ENCODE results near the gene CDC14A.

Gene CDC14A

DNA sequence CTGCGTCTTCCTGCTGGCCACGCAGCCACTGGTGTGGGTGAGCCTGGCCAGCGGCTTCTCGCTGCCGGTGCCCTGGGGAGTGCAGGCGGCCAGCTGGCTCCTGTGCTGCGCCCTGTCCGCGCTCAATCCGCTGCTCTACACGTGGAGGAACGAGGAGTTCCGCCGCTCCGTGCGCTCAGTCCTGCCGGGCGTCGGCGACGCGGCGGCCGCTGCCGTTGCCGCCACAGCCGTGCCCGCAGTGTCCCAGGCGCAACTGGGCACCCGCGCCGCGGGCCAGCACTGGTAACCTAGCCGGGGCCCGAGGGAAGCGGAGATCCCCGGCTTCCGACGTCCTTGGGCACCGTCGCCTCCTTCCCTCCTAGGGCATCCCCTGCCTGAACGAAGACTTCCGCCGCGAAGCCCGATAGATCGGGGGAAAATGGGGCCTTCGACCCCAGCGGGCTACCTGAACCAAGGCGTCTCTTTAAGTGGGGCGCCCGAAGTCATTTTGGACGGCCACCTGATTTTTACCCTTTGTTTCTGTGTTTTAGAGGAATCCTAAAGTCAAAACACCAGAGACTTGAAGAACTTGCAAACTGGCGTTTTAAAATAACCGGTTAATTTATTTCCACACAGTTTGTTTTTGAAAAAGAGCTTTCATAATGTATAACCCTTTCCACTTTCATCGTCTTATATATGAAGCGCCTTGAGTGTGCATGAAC, 187.7 kb downstream of the CDC14A start:
- Mint-ChIP-seq H3K9me3 (no peaks in the 10 kb centered on the region), H3K4me1 (ENCODE audit: low read depth in 2 of 2) (peaks cover 0 to 4% of the 10 kb centered on the region in 2 donors), H3K36me3 (ENCODE audit: insufficient read depth) (peaks cover 8% of the 10 kb centered on the region), H3K27ac (no peak overlapping the region), H3K27me3 (peaks cover 43 to 59% of the 10 kb centered on the region in 2 donors), H3K4me3 (peak overlapping the region; percentile 74 to 75)
- no peak for DNase-seq
- ATAC-seq (replicated peaks) = peak; percentile 38

- Mint-ChIP-seq H3K4me1 (ENCODE audit: low read depth in 2 of 2) (peaks cover 0 to 4% of the 10 kb centered on the region in 2 donors), H3K9me3 (no peaks in the 10 kb centered on the region), H3K36me3 (ENCODE audit: insufficient read depth) (peaks cover 8% of the 10 kb centered on the region), H3K27ac (no peak overlapping the region), H3K4me3 (no peak overlapping the region), H3K27me3 (peaks cover 30 to 51% of the 10 kb centered on the region in 2 donors)
- ATAC-seq (replicated peaks) = no peak
- no peak for DNase-seq
Observed at GRCh38 chr1:100542285-100542684, 190.0 kb downstream of the CDC14A start.

GRCh38 chr1:100543640-100544039, 191.3 kb downstream of the CDC14A start:
- ATAC-seq (replicated peaks) = peak; percentile 58
- no peak overlapping the region for H3K4me3 Mint-ChIP-seq
- H3K36me3 Mint-ChIP-seq (ENCODE audit: insufficient read depth) = peaks cover 1% of the 10 kb centered on the region
- H3K4me1 Mint-ChIP-seq (ENCODE audit: low read depth in 2 of 2) = peaks cover 0 to under 1% of the 10 kb centered on the region in 2 donors
- no peaks in the 10 kb centered on the region for H3K9me3 Mint-ChIP-seq
- peaks cover 18 to 37% of the 10 kb centered on the region in 2 donors for H3K27me3 Mint-ChIP-seq
- DNase-seq = peak in 1 of 3 experiments; percentile 37
- H3K27ac Mint-ChIP-seq = no peak overlapping the region

- H3K27me3 Mint-ChIP-seq = peaks cover 14 to 34% of the 10 kb centered on the region in 2 donors
- H3K4me3 Mint-ChIP-seq = no peak overlapping the region
- H3K9me3 Mint-ChIP-seq = no peaks in the 10 kb centered on the region
- no peak overlapping the region for H3K27ac Mint-ChIP-seq
- no peaks in the 10 kb centered on the region for H3K36me3 Mint-ChIP-seq (ENCODE audit: insufficient read depth)
- DNase-seq = no peak
- no peak for ATAC-seq (replicated peaks)
- H3K4me1 Mint-ChIP-seq (ENCODE audit: low read depth in 2 of 2) = no peaks in the 10 kb centered on the region
Observed at GRCh38 chr1:100544791-100545190, 192.5 kb downstream of the CDC14A start.

DNA sequence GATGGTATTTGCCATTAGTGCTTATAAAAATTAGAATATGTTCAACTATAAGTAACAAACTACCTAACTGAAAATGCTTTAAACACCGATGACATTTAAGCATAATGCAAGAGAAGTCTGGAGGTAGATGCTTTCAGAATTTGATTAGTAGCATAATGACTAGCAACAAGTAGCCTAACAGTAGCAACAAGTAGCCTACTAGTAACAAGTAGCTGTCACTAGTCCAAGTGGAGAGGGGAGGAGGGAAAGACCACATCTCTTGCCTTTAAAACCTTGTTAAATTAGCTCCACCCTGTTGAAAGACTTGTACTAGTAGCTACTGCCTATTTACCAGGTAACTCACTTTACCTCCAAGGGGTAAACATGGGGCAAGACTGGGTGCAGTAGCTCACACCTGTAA, 193.5 kb downstream of the CDC14A start:
- DNase-seq (no peak), ATAC-seq (replicated peaks) (no peak)
- Mint-ChIP-seq H3K27me3 (peaks cover 24 to 32% of the 10 kb centered on the region in 2 donors), H3K27ac (no peak overlapping the region), H3K4me3 (no peak overlapping the region), H3K36me3 (ENCODE audit: insufficient read depth) (no peaks in the 10 kb centered on the region), H3K9me3 (peaks cover 0 to 4% of the 10 kb centered on the region in 2 donors), H3K4me1 (ENCODE audit: low read depth in 2 of 2) (no peaks in the 10 kb centered on the region)

- Mint-ChIP-seq H3K9me3 (peaks cover 8 to 20% of the 10 kb centered on the region in 2 donors), H3K4me1 (ENCODE audit: low read depth in 2 of 2) (no peaks in the 10 kb centered on the region), H3K4me3 (no peak overlapping the region), H3K27ac (no peak overlapping the region), H3K27me3 (peaks cover 10 to 19% of the 10 kb centered on the region in 2 donors), H3K36me3 (ENCODE audit: insufficient read depth) (no peaks in the 10 kb centered on the region)
- ATAC-seq (replicated peaks) (no peak), DNase-seq (no peak)
Observed at GRCh38 chr1:100552031-100552430, 199.7 kb downstream of the CDC14A start.

- no peak for DNase-seq
- Mint-ChIP-seq H3K4me3 (no peak overlapping the region), H3K27ac (no peak overlapping the region), H3K4me1 (ENCODE audit: low read depth in 2 of 2) (no peaks in the 10 kb centered on the region), H3K9me3 (peaks cover 11 to 20% of the 10 kb centered on the region in 2 donors), H3K36me3 (ENCODE audit: insufficient read depth) (no peaks in the 10 kb centered on the region), H3K27me3 (peaks cover 16 to 28% of the 10 kb centered on the region in 2 donors)
- ATAC-seq (replicated peaks) = no peak
Observed at GRCh38 chr1:100552922-100553321, 200.6 kb downstream of the CDC14A start.

DNA sequence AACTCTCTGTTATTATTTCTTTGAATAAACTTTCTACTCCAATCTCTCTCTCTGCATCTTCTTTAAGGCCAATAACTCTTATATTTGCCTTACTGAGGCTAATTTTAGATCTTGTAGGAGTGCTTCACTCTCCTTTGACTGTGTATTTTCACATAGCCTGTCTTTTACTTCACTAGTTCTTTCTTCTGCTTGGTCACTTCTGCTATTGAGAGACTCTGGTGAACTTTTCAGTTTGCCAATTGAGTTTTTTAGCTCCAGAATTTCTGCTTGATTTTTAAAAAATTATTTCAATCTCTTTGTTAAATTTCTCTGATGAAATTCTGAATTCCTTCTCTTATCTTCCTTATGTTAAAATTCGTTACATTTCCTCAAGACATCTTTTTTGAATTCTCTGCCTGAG, 203.9 kb downstream of the CDC14A start:
- H3K4me1 Mint-ChIP-seq (ENCODE audit: low read depth in 2 of 2) = no peaks in the 10 kb centered on the region

GRCh38 chr1:100556925-100557605, 204.8 kb downstream of the CDC14A start:
- no peak overlapping the region for H3K27ac Mint-ChIP-seq
- peaks cover 8 to 20% of the 10 kb centered on the region in 2 donors for H3K9me3 Mint-ChIP-seq
- H3K27me3 Mint-ChIP-seq = peaks cover 26 to 39% of the 10 kb centered on the region in 2 donors
- H3K4me3 Mint-ChIP-seq = no peak overlapping the region
- no peaks in the 10 kb centered on the region for H3K4me1 Mint-ChIP-seq (ENCODE audit: low read depth in 2 of 2)
- DNase-seq (no peak), ATAC-seq (replicated peaks) (no peak)
- no peaks in the 10 kb centered on the region for H3K36me3 Mint-ChIP-seq (ENCODE audit: insufficient read depth)

More for the DNA sequence above, 203.9 kb downstream of the CDC14A start:
- Mint-ChIP-seq H3K27ac (no peak overlapping the region), H3K9me3 (peaks cover 8 to 20% of the 10 kb centered on the region in 2 donors), H3K36me3 (ENCODE audit: insufficient read depth) (no peaks in the 10 kb centered on the region), H3K27me3 (peaks cover 19 to 39% of the 10 kb centered on the region in 2 donors), H3K4me3 (no peak overlapping the region)
- no peak for DNase-seq
- ATAC-seq (replicated peaks) = no peak

- Mint-ChIP-seq H3K27me3 (peaks cover 29 to 39% of the 10 kb centered on the region in 2 donors), H3K4me1 (ENCODE audit: low read depth in 2 of 2) (no peaks in the 10 kb centered on the region), H3K9me3 (peaks cover 4 to 20% of the 10 kb centered on the region in 2 donors), H3K36me3 (ENCODE audit: insufficient read depth) (no peaks in the 10 kb centered on the region), H3K4me3 (no peak overlapping the region), H3K27ac (no peak overlapping the region)
- ATAC-seq (replicated peaks) (no peak), DNase-seq (no peak)
Observed at GRCh38 chr1:100557606-100557953, 205.3 kb downstream of the CDC14A start.

DNA sequence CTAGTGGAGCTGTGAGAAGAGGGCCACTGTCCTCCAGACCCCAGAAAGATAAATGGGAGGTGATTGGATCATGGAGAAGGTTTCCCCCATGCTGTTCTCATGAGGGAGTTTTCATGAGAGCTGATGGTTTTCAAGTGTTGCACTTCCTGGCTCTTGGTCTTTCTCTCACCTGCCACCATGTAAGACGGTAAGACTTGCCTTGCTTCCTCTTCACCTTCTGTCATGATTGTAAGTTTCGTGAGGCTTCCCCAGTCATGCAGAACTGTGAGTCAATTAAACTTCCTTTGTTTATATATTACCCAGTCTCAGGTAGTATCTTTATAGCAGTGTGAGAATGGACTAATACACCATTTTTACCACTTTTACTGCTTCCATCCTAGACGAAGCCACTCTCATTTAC, 213.2 kb downstream of the CDC14A start:
- Mint-ChIP-seq H3K4me1 (ENCODE audit: low read depth in 2 of 2) (no peaks in the 10 kb centered on the region), H3K4me3 (no peak overlapping the region), H3K27ac (no peak overlapping the region), H3K36me3 (ENCODE audit: insufficient read depth) (no peaks in the 10 kb centered on the region), H3K9me3 (peaks cover 0 to 5% of the 10 kb centered on the region in 2 donors), H3K27me3 (peaks cover 47 to 53% of the 10 kb centered on the region in 2 donors)
- ATAC-seq (replicated peaks) = no peak
- no peak for DNase-seq

GRCh38 chr1:100565937-100566699, 213.8 kb downstream of the CDC14A start:
- H3K9me3 Mint-ChIP-seq = peaks cover 0 to 7% of the 10 kb centered on the region in 2 donors
- no peak overlapping the region for H3K4me3 Mint-ChIP-seq
- ATAC-seq (replicated peaks) (no peak), DNase-seq (no peak)
- H3K4me1 Mint-ChIP-seq (ENCODE audit: low read depth in 2 of 2) = no peaks in the 10 kb centered on the region
- no peaks in the 10 kb centered on the region for H3K36me3 Mint-ChIP-seq (ENCODE audit: insufficient read depth)
- no peak overlapping the region for H3K27ac Mint-ChIP-seq
- peaks cover 49 to 57% of the 10 kb centered on the region in 2 donors for H3K27me3 Mint-ChIP-seq

DNA sequence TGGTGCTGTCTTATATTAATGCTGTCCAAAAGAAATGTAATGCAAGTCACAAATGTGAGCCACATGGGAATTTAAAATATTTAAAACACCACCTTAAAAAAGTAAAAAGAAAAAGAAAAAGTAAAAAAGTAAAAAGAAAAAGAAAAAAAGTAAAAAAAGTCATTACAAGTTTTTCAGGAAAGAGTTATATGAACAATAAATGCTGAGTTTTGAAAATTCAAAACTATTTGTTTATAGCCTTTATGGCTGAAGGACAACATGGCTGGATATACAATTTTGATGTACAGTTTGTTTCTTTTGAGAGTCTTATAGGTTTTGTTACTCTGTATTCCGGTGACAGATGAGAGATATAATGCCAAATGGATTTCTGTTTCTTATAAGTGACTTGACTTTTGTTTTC, 214.8 kb downstream of the CDC14A start:
- ATAC-seq (replicated peaks) (no peak), DNase-seq (no peak)
- H3K4me3 Mint-ChIP-seq = no peak overlapping the region
- H3K36me3 Mint-ChIP-seq (ENCODE audit: insufficient read depth) = no peaks in the 10 kb centered on the region
- peaks cover 0 to 7% of the 10 kb centered on the region in 2 donors for H3K9me3 Mint-ChIP-seq
- H3K27ac Mint-ChIP-seq = no peak overlapping the region
- no peaks in the 10 kb centered on the region for H3K4me1 Mint-ChIP-seq (ENCODE audit: low read depth in 2 of 2)
- H3K27me3 Mint-ChIP-seq = peaks cover 56 to 57% of the 10 kb centered on the region in 2 donors
